Cardiac septum (tissue), 1 donor: ENCODE results near the gene SH3BP5. TPM values are rescaled to one million over a fixed set of nuclear protein-coding genes. Genes with fewer than 3 reads are reported as not detected.

Source experiments
- DNase-seq: peaks from one replicate; pipeline ENCODE4 v3.0.0-alpha.2; 2020; ENCODE audit warnings: low spot score
- intact Hi-C: fragments of 100-400 bp; cut with DNase I; formaldehyde crosslinking; loops from one replicate; pipeline ENCODE4 v1.14.0; 2022
- total RNA-seq: library from RNA; stranded (reverse); fragmentation: NEBNext Ultra II Directional; extraction: Animal tissue kit (Norgen Biotek cat#: 25700); gene quantifications from one replicate; pipeline ENCODE4 v1.2.1, GENCODE V29; 2021
- donor health status: DM: no; HTN: no; CAD: no.

The SH3BP5 gene
- total RNA-seq, 1 donor from 2014 or later = 11.4 TPM

DNA sequence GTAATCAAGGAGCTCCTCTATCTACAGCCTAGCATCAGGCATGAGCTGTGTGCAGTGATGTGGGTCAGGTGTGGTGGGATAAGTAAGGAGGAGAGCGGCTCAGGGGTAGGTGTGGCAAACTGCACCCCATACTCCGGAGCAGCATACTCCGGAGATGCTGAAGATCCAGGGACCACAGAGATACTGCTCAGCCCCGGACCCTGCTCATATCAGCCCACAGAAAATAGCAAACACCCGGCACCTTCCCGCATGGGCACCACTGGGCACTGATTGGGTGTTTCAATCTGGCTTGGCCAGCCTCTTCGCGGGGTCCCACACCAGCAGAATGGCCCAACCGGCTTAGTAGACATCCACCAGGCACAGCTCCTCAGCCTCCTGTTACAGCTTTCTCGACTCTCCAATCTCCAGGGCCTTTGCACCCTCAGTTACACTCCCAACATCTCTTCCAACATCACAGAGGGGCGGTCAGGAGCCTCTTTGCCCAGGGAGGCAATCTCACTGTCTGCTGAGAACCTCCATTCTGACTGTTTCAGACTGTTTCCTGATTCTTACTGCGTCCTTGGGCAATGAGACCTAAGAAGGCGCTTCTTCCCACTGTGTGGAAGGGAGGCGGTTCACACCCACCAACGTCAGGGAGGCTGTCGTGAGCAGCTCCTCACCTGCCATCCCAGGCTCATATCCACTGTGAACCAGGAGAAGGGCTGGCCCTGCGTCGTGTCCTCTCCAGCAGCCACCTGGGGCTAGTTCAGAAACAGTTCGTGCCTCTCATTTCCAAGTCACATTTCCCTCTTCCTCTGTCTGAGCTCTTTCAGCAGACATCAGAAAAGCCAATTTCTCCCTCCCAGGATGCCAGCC is 66.5 kb downstream of the SH3BP5 start:
- intact Hi-C loops = no loop called here
- no peak for DNase-seq

DNA sequence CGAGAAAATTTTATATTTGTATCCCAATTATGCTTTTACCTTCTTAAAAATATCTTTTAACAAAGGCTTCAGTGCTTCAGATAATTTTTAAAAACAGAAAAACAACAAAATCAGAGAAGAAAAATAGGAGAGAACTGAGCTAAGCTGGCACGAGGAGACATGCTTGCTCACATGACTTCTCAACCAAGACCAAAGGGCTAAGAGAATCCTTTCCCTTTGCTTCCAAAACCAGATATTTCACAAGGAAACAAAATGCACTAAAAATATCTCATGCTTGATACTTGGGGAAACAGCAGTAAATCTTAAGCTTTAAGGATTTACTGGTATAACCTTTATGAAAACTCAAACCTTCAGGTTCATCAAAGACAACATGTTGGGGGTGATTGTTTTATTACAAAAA is 67.9 kb downstream of the SH3BP5 start:
- intact Hi-C loops = no loop called here

DNA sequence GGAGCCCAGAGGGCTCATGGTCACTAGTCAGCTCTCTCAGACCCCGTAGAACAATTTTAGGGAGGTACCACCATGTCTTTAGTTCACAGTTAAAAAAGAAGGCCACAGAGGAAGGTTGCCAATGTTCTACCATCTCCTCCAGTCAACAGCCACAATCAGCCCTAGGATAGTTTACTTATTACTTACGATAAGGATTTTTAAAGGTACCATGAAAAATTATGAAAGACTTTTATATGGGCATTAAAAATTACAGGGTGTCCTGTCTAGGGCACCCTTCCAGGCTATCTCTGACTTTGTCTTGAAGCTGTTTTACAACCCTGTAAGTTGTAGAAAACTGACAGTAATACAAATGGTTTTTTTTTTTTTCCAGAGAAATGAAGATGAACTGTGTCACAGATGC is 68.5 kb downstream of the SH3BP5 start:
- no peak for DNase-seq
- intact Hi-C loops = no loop called here

More for the DNA sequence above, 67.9 kb downstream of the SH3BP5 start:
- no peak for DNase-seq

DNA sequence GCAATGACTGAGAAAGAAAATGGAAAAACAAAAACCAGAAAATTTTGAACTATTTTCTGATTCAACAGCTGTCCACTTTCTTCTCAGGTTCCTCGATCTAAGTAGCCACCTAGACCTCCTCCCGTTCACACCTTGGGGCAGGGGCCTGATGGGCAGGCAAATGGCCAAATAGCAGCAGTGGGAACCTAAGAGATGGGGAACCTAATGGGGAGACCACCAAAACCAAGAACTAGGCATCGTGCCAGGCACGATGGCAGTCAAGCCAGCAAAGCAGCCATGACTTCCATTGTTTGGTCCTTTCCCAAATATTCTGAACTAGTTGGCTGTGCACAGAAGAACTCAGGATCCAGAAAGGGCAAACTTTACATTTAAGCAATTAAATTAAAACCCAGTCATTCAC is 69.3 kb downstream of the SH3BP5 start:
- intact Hi-C loops = no loop called here
- peak; percentile 67 for DNase-seq

DNA sequence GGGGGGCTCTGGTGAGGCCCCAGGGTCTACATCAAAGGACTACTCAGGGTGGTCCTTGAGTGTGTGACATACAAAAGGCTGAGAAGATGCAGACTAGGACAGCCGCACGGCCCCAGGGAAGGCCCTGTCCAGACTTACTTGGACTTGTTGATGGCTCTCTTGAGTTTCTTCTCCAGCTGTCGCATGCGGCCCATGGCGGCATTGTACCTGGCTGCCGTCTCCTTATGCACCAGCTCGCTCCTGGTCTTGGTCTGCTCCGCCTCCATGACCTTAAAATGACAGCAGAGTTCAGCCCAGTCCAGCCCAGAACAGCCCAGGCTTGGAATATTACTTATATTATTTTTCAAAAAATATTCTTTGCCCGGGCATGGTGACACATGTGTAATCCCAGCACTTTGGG is 70.4 kb downstream of the SH3BP5 start:
- DNase-seq = peak; percentile 35
- intact Hi-C loops = no loop called here

DNA sequence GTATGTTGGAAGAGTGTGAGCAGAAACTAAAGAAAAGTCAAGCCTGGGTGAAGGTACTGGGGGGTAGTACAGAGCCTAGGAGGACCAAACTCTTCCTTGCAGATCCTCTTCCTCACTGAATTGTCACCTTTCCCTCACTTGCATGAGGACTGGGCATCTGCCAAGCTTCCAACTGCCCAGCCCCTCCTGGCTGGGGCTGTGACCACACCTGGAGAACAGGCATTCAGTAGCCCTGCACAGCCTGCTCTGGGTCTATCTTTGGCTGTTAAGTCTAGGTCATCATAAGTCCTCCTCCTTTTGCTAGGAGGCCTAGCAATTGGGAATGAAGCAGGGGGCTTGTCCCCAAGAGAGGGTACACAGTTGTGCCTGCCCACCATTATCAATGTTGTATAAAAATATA is 71.1 kb downstream of the SH3BP5 start:
- intact Hi-C loops = no loop called here
- DNase-seq = peak; percentile 72

DNA sequence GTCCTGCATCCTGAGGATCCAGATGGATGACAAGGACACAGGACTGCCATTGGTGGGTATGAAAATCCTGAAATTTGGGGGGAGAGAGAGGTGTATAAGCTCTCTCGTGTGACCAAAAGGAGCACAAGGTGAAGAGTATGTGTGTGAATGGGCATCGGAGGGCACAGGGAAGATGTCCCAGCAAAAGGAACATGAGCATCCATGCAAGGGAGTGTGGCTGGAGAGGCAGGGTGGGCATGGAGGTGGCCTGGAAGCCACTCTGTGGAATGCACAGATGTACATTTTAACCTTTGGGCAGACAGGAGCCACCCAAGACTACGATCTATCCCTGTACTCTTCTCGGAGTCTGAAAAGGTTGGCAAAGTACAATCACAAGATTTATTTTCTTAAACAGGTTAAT is 71.9 kb downstream of the SH3BP5 start:
- DNase-seq = peak; percentile 35
- intact Hi-C loops = no loop called here

DNA sequence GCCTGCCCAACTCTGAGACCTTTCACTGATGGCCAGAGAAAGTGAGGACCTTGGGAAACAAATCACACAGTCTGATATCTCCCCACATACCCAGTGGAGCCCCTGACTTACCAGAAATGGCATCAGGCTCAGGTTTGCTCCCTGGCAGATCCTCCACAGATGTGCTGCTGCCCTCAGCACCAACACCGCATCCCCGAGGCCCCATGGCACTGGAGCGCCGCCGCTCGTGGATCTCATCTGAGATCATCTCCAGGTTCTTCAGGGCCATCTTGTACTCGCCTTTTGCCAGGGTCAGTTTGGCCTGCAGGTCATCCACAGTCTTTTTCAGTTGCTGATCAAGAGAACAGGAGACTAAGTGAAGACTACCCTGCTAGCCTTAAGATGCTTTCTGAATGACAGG is 73.7 kb downstream of the SH3BP5 start:
- DNase-seq = no peak

DNA sequence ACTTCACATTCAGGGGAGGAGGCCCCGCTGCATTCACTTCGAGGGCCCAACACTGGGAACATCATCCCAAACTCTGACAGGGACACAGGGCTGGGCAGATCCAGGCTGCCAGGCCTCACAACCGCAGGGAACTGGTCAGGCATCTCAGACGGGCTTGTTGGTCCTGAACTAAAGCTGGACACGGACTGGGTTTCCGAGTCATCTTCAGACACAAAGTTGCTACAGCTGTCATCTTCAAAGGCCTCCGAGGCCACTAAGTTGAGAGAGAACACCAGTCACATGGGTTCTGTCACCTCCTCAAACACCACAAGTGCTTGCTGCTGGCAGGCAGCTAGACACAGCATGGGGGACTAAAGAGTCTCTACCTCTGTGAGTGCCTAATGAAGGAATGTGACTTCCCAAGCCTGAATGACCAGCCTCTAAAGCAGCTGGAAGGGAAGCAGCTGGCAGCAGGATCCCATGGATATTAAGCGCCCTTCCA is 75.5 kb downstream of the SH3BP5 start:
- intact Hi-C loops = no loop called here
- DNase-seq = no peak

More for the DNA sequence above, 73.7 kb downstream of the SH3BP5 start:
- intact Hi-C loops = no loop called here

DNA sequence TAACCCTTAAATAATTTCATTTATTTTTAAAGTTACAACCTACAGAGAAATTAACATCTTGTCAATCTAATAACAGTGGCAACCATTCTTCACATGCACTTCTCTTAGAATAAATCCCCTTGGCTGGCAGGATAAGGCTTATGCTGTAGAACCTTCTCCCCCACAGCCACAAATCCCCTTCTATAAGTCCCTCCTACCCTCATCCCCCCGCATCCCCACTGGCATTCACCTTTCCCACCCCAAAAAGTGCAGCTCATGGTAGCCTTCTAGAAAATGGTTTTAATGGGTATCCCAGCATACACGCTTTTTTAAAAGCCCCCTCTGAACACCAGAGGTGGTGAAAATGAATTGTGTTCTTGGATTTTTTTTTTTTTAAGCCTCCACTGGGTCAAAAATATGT is 77.2 kb downstream of the SH3BP5 start:
- no peak for DNase-seq
- intact Hi-C loops = no loop called here

DNA sequence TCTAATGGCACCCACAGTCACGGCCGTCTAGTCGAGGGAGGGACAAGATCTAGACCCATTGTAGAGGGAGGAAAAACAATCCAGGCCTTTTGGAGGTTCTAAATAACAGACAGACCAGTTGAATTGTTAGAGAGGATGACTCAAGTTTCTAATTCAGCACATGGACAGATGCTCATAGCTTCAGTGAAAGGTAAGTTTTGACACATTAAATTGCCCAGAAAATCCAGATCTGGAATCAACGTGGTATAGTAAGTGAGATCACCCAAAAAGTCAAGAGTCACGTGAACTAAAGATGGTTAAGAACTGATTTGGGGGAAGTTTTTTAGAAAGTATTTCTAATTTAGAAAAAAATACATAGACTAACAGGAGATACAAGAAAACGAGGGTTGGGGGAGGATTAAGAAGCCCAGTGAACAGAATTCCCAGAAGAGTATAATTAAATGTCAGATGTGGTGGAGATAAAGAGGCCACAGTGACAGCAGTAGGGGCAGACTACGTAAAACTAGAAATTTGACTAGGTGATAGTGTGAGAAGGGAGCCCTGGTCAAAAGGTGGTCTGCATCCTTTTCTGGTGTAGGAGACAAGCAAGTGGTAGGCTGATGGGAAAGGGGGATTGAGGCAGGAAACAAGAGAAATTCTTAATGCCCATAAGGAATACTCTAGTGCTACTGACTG is 79.2 kb downstream of the SH3BP5 start:
- no peak for DNase-seq
- intact Hi-C loops = no loop called here

DNA sequence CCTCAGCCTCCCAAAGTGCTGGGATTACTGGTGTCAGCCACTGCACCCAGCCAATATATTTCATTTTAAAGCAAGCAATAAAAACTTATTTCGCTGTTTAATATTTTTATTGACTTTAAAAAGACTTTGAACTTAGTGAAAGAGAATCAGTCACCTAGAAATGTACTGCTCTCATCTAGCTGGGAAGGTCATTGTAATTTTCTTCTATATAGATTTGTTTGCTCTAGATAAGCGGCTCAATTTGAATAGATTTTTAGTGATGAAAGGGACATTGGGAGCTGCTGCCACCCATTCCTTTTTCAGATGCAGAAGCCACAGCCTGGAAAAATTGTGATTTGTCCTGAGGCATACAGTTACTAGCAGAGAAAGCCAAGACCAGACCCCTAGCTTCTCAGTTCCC is 86.2 kb downstream of the SH3BP5 start:
- DNase-seq = no peak
- intact Hi-C loops = no loop called here

DNA sequence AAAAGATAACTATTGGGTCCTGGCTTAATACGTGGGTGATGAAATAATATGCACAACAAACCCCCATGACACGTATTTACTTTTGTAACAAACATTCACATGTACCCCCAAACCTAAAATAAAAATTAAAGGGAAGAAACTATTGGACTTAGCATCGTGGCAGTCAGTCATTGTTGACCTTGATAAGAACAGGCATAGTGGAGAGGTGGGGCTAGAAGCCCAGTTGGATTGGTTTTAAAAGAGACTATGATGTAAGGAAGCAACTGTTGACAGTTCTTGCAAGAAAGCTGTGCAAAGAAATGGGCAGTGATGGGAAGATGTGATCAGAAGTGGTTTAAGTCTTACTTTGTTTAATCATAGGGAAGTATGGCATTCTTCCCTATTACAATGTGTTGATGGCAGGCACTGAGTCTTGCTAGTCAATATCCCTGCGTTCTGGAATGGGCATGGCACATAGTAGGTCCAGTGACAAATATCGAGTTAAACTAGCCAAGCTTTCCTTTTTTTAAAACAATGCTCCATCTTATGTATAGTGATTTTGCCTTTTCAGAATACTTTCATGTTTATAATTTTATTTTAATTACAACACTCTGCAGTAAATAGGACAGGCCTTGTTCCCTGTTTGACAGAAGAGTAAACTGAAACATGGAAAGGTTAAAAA is 88.4 kb downstream of the SH3BP5 start:
- intact Hi-C loops = no loop called here
- DNase-seq = no peak

DNA sequence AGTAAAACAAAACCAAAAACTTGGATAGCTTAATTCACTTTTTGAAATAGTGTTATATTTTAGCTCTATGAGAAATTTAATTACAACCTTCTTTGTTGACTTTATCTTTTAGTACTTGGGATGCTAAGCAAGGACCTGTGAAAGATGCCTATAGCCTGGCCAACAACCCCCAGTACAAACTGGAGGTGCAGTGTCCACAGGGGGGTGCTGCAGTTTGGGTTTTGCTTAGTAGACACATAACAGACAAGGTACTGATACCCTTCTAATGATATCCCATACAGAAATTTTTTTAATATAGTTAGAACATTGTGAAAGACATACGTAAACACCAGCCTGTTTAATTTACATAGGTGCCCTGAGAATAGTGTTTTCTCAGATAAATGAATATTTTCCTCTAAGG is 91.0 kb downstream of the SH3BP5 start:
- DNase-seq = no peak
- intact Hi-C loops = no loop called here

DNA sequence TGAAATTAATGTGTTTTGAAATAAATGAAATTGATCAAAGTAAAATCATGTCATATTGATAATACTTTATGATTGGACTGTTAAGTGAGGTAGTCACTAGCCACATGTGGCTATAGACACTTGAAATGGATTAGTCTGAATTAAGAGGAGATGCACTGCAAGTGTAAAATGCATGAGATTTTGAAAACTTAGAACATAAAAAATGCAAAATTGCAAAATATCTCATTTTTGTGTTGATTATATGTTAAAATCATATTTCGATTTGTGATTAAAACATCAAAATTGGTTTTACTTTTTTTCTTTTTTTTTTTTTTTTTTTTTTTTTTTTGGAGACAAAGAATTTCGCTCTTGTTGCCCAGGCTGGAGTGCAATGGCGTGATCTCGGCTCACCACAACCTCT is 103.1 kb downstream of the SH3BP5 start:
- intact Hi-C loops = no loop called here
- no peak for DNase-seq

DNA sequence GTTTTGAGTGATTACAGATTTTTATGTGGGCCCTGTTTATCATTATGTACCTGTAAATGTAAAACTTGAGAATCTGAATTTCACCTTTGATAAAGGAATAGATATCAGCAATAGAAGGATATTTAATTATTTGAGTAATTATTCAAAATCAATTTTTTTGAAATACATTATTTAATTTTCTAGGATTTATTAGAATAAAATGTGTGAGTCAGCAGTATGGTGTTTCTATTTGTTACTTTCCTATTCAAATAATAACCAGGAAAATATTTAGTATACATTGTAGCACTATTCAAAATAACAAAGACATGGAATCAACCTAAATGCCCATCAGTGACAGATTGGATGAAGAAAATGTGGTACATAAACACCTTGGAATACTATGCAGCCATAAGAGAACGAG is 104.2 kb downstream of the SH3BP5 start:
- DNase-seq = no peak
- intact Hi-C loops = no loop called here

DNA sequence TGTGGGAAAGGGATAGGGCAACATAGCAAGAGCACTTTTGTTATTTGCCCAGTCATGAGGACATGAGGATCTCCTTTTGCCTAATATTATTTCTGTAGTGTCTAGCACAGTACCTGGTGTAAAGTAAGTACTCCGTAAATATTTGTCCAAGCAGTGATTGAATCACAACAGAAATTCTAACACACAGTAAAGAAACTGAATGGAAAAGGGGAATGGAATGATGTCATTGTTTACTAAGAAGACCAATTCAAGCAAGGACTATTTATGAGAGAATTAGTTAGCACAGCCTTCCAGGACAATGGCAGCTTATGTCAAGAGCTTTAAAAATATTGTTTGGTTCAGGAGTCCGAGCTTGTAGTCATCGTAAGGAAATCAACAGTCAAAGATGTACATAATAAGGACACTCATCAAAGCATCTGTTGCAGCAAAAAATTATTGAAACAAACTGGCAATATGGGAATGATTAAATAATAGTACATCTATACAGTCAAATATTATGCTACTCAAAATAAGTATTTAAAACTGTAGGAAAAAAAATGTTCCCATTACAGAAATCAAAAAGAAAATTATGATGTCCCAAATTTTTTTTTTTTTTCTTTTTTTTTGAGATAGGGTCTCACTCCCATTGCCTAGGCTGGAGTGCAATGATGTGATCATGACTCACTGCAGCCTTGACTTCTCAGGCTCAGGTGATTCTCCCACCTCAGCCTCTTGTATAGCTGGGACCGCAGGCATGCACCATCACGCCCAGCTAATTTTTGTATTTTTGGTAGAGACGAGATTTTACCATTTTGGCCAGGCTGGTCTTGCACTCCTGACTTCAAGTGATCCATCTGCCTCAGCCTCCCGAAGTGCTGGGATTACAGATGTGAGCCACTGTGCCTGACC is 108.5 kb downstream of the SH3BP5 start:
- DNase-seq = no peak
- intact Hi-C loops = no loop called here

DNA sequence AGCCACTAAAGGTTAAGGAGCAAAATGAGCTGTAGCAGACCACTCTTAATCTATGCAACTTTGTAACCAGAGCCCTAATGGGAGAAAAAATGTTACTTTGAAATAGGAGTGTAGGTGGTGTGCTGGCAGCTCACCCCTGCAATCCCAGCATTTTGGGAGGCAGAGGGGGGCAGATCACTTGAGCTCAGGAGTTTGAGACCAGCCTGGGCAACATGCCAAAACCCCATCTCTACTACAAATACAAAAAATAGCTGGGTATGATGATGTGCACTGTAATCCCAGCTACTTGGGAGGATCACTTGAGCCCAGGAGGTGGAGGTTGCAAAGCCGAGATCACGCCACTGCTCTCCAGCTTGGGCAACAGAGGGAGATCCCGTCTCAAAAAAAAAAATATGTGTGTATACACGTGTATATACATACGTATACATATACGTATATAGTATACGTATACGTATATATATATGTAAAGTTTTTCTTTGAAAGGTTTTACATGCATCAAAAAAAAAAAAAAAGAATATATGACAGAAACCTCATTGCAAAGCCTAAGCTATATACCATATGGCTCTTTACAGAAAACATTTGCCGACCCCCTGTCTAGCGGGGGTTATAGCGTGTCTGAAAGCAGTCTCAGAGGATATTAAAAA is 110.7 kb downstream of the SH3BP5 start:
- no peak for DNase-seq
- intact Hi-C loops = no loop called here

DNA sequence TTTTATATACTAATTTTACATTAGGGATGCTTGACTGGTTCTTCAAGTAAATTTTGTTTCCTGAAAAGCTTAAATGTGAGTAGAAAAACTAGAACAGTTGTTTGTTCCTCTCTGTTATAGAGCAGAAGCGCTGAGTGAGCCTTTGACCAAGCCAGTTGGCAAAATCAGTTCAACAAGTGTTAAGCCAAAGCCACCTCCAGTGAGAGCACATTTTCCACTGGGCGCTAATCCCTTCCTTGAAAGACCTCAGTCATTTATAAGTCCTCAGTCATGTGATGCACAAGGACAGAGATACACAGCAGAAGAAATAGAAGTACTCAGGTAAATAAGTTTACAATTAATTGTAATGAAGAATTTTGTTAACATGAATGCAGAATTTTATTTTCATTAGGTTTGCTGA is 111.7 kb downstream of the SH3BP5 start:
- intact Hi-C loops = no loop called here

More for the DNA sequence above, 111.7 kb downstream of the SH3BP5 start:
- no peak for DNase-seq
